Epithelial cell of alveolus of lung (primary cell): Measurements from ENCODE around the gene MS4A14. TPM values are rescaled to one million over a fixed set of nuclear protein-coding genes. Genes with fewer than 3 reads are reported as not detected.

ENCODE experiments used
- total RNA-seq: library from RNA; depleted of rRNA; stranded (reverse); fragments of >200 nt; gene quantifications from 2 replicates; pipeline ENCODE4 v1.2.1, GENCODE V29; 2015

The MS4A14 gene
- not detected in 2 replicates for total RNA-seq

GRCh38 chr11:60396382-60396781, at the start of gene MS4A14:
Gene MS4A14, plus strand, starts transcription at chr11:60396459. Its CDS starts 120 bp downstream, at chr11:60396579.

GRCh38 chr11:60378354-60378753, 17.9 kb upstream of the MS4A14 start, which contains the start of gene MS4A7:
Gene MS4A7, plus strand, starts transcription at chr11:60378532. Its CDS starts 4,610 bp downstream, at chr11:60383142.

GRCh38 chr11:60429272-60429671, 33.0 kb downstream of the MS4A14 start, which contains the start of gene MS4A5:
Gene MS4A5, plus strand, starts transcription at chr11:60429572. Its CDS starts 103 bp downstream, at chr11:60429675.

GRCh38 chr11:60455531-60456042, 59.3 kb downstream of the MS4A14 start, which contains the start of gene MS4A1:
Gene MS4A1, plus strand, starts transcription at chr11:60455847. Its CDS starts 6,528 bp downstream, at chr11:60462375.

Other genes with a start within 250 kb of the MS4A14 start
- gene MS4A6A, start 213.4 kb upstream of the MS4A14 start, total RNA-seq = not detected in 2 replicates
- gene MS4A4E, start 153.3 kb upstream of the MS4A14 start, total RNA-seq = not detected in 2 replicates
- 10.5 TPM in 1 of 2 replicates, not detected in the other for gene MS4A4A, start 115.8 kb upstream of the MS4A14 start, total RNA-seq
- gene MS4A6E, start 69.2 kb upstream of the MS4A14 start, total RNA-seq = not detected in 2 replicates
- gene MS4A7, start 17.9 kb upstream of the MS4A14 start, total RNA-seq = not detected in 2 replicates
- gene MS4A5, start 33.1 kb downstream of the MS4A14 start, total RNA-seq = not detected in 2 replicates
- gene MS4A1, start 59.4 kb downstream of the MS4A14 start, total RNA-seq = not detected in 2 replicates
- not detected in 2 replicates for gene MS4A12, start 96.3 kb downstream of the MS4A14 start, total RNA-seq
- not detected in 2 replicates for gene MS4A13, start 118.9 kb downstream of the MS4A14 start, total RNA-seq